ENCODE measurements around the gene MPZL3. TPM values are rescaled to one million over a fixed set of nuclear protein-coding genes. Genes with fewer than 3 reads are reported as not detected.

MPZL3 gene
- polyA plus RNA-seq, 1 of the 3 experiments (the other 2 are of a cell fraction): 0.38 TPM

DNA sequence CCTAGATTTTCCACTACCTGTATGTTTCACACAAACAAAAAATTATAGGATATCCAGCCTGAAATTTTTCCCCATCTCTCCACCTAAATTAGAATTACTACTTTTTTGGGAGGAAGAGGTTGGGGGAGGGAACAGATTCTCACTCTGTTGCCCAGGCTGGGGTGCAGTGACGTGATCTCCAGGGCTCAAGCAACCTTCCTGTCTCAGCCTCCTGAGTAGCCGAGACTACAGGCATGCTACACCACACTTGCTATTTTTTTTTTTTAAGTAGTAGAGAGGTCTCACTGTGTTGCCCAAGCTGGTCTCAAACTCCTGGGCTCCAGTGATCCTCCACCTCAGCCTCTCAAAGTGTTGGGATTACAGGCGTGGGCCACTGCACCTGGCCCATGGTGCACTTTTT lies 36.9 kb downstream of the MPZL3 start:
- CTCF ChIA-PET: interaction anchor here (1.1 to 2.5 kb wide), 3 partner anchors 17 to 69 kb away, joined by 3 to 10 read pairs (median 7); no protein-coding TSS in a partner anchor
- no peaks in the 10 kb centered on the region for H3K4me1 ChIP-seq (ENCODE audit: control insufficient read depth in 1 of 2, insufficient read depth in 2 of 2, low read depth in 1 of 2, low read length in 1 of 2)
- no peaks in the 10 kb centered on the region for H3K9me2 ChIP-seq
- no peaks in the 10 kb centered on the region for H3K9me3 ChIP-seq
- H2AFZ ChIP-seq (ENCODE audit: low read depth): no peak overlapping the region
- no peaks in the 10 kb centered on the region for H4K20me1 ChIP-seq (ENCODE audit: insufficient read depth)
- no peak overlapping the region for H3K9ac ChIP-seq
- H3K79me2 ChIP-seq (ENCODE audit: insufficient read depth): no peaks in the 10 kb centered on the region
- 4% methylated on average over 3 of the region's 3 CpGs for WGBS (ENCODE audit: low lambda C conversion rate)
- POLR2A ChIA-PET: no interaction called here
- H3K4me2 ChIP-seq: no peak overlapping the region
- no peak overlapping the region for H3K4me3 ChIP-seq (ENCODE audit: low read depth in 2 of 2, low read length in 1 of 2)
- H3F3A ChIP-seq (replicated peaks; ENCODE audit: insufficient read depth): no peaks in the 10 kb centered on the region
- H3K27me3 ChIP-seq (ENCODE audit: insufficient read depth): peaks cover 71% of the 10 kb centered on the region
- H3K36me3 ChIP-seq (replicated peaks in 1 of 2; ENCODE audit: control insufficient read depth in 1 of 2, insufficient read depth in 2 of 2, low read length in 1 of 2): no peaks in the 10 kb centered on the region
- no peak overlapping the region for H3K27ac ChIP-seq (ENCODE audit: low read depth in 2 of 2, low read length in 1 of 2)
- DNase-seq: no peak
- TF ChIP-seq, protein P1, sequence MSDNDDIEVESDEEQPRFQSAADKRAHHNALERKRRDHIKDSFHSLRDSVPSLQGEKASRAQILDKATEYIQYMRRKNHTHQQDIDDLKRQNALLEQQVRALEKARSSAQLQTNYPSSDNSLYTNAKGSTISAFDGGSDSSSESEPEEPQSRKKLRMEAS (IDR thresholded peaks at IDR 0.05; ENCODE audit: low read depth): no peak
- TF ChIP-seq TEAD4 (IDR thresholded peaks at IDR 0.05; ENCODE audit: borderline replicate concordance, insufficient read depth): no peak
- TF ChIP-seq SIN3A (IDR thresholded peaks at IDR 0.05; ENCODE audit: borderline replicate concordance, low read depth, low read length): no peak
- TF ChIP-seq MEF2A (IDR thresholded peaks at IDR 0.05; ENCODE audit: borderline replicate concordance, low read depth): no peak
- no peak for TF ChIP-seq TCF12 (IDR thresholded peaks at IDR 0.05)
- TF ChIP-seq TAF1 (IDR thresholded peaks at IDR 0.05; ENCODE audit: borderline replicate concordance, low read depth, low read length): no peak
- TF ChIP-seq GABPA (IDR thresholded peaks at IDR 0.05; ENCODE audit: low read depth): no peak

DNA sequence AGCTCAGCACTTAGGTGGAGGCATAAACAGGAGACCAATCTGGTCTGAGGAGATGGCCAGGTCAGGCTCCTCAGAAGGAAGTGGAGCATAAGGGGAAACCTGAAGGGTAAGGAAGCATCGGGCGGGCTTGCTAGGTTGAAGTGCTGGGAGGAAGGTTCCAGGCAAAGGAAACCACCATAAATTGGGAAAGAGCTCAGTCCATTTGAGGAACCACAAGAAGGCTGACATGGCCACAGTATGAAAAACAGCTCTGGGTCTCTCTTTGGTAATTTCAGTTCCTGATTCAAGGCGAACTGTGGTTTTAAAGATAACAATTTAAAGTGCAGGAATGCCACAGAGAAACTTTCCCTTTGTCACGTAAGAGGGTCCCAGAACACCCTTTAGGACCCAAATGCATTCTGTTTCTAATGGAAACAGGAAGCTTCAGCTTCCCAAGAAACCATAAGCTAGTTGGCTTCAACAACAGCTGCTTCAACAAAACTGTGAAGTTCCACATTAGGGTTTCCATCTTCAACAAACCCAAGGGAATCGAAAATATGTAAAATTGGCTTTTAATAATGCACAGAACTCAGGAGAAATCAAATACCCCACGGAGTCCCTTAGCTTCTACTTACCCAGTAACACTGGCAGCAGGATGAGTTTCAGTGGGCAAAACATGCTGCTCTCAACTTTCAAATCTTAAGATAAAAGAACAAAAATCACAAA lies 37.8 kb downstream of the MPZL3 start:
- WGBS (ENCODE audit: low lambda C conversion rate): 23% methylated on average over 6 of the region's 6 CpGs
- Histone ChIP-seq H3F3A (replicated peaks; ENCODE audit: insufficient read depth) (no peaks in the 10 kb centered on the region), H3K4me1 (ENCODE audit: control insufficient read depth in 1 of 2, insufficient read depth in 2 of 2, low read depth in 1 of 2, low read length in 1 of 2) (no peaks in the 10 kb centered on the region), H4K20me1 (ENCODE audit: insufficient read depth) (no peaks in the 10 kb centered on the region), H3K27me3 (ENCODE audit: insufficient read depth) (peaks cover 72% of the 10 kb centered on the region), H3K9me2 (no peaks in the 10 kb centered on the region), H2AFZ (ENCODE audit: low read depth) (0 out of 2 replicates have a peak overlapping the region, but pooled peaks have one; percentile 43), H3K9ac (no peak overlapping the region), H3K36me3 (replicated peaks in 1 of 2; ENCODE audit: control insufficient read depth in 1 of 2, insufficient read depth in 2 of 2, low read length in 1 of 2) (no peaks in the 10 kb centered on the region), H3K9me3 (no peaks in the 10 kb centered on the region), H3K4me3 (ENCODE audit: low read depth in 2 of 2, low read length in 1 of 2) (no peak overlapping the region), H3K4me2 (no peak overlapping the region), H3K79me2 (ENCODE audit: insufficient read depth) (no peaks in the 10 kb centered on the region), H3K27ac (ENCODE audit: low read depth in 2 of 2, low read length in 1 of 2) (no peak overlapping the region)
- CTCF ChIA-PET: interaction anchor here (0.9 to 2.5 kb wide), 5 partner anchors 16 to 397 kb away, joined by 3 to 10 read pairs (median 3); no protein-coding TSS in a partner anchor
- DNase-seq: no peak
- POLR2A ChIA-PET: no interaction called here
- TF ChIP-seq JUND (IDR thresholded peaks at IDR 0.05) (no peak), RXRA (IDR thresholded peaks at IDR 0.05; ENCODE audit: borderline replicate concordance, low read depth) (no peak), FOXM1 (IDR thresholded peaks at IDR 0.05; ENCODE audit: low read depth) (no peak), EP300 (IDR thresholded peaks at IDR 0.05; ENCODE audit: borderline replicate concordance in 1 of 2, low read depth in 1 of 2, low read length in 1 of 2) (no peak), RFX5 (IDR thresholded peaks at IDR 0.05; ENCODE audit: low read length) (no peak), POLR2AphosphoS5 (IDR thresholded peaks at IDR 0.05; ENCODE audit: low read depth, low read length) (no peak), GABPA (IDR thresholded peaks at IDR 0.05; ENCODE audit: low read depth) (no peak), TCF12 (IDR thresholded peaks at IDR 0.05) (no peak), GATA2 (CRISPR knock-in tag; IDR thresholded peaks at IDR 0.05) (no peak), TAF1 (IDR thresholded peaks at IDR 0.05; ENCODE audit: borderline replicate concordance, low read depth, low read length) (no peak), EZH2phosphoT487 (IDR thresholded peaks at IDR 0.05; ENCODE audit: borderline replicate concordance, low read depth) (no peak), NRF1 (IDR thresholded peaks at IDR 0.05; ENCODE audit: low read depth, low read length) (no peak)
- TF ChIP-seq, protein P2, sequence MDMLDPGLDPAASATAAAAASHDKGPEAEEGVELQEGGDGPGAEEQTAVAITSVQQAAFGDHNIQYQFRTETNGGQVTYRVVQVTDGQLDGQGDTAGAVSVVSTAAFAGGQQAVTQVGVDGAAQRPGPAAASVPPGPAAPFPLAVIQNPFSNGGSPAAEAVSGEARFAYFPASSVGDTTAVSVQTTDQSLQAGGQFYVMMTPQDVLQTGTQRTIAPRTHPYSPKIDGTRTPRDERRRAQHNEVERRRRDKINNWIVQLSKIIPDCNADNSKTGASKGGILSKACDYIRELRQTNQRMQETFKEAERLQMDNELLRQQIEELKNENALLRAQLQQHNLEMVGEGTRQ (IDR thresholded peaks at IDR 0.05; ENCODE audit: borderline replicate concordance, low read depth, low read length): no peak
- TF ChIP-seq, protein P3, sequence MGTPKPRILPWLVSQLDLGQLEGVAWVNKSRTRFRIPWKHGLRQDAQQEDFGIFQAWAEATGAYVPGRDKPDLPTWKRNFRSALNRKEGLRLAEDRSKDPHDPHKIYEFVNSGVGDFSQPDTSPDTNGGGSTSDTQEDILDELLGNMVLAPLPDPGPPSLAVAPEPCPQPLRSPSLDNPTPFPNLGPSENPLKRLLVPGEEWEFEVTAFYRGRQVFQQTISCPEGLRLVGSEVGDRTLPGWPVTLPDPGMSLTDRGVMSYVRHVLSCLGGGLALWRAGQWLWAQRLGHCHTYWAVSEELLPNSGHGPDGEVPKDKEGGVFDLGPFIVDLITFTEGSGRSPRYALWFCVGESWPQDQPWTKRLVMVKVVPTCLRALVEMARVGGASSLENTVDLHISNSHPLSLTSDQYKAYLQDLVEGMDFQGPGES (IDR thresholded peaks at IDR 0.05; ENCODE audit: low read depth, low read length): no peak
- TF ChIP-seq, protein P4, sequence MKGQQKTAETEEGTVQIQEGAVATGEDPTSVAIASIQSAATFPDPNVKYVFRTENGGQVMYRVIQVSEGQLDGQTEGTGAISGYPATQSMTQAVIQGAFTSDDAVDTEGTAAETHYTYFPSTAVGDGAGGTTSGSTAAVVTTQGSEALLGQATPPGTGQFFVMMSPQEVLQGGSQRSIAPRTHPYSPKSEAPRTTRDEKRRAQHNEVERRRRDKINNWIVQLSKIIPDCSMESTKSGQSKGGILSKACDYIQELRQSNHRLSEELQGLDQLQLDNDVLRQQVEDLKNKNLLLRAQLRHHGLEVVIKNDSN (IDR thresholded peaks at IDR 0.05; ENCODE audit: borderline replicate concordance, low read depth): no peak
- TF ChIP-seq, protein P5, sequence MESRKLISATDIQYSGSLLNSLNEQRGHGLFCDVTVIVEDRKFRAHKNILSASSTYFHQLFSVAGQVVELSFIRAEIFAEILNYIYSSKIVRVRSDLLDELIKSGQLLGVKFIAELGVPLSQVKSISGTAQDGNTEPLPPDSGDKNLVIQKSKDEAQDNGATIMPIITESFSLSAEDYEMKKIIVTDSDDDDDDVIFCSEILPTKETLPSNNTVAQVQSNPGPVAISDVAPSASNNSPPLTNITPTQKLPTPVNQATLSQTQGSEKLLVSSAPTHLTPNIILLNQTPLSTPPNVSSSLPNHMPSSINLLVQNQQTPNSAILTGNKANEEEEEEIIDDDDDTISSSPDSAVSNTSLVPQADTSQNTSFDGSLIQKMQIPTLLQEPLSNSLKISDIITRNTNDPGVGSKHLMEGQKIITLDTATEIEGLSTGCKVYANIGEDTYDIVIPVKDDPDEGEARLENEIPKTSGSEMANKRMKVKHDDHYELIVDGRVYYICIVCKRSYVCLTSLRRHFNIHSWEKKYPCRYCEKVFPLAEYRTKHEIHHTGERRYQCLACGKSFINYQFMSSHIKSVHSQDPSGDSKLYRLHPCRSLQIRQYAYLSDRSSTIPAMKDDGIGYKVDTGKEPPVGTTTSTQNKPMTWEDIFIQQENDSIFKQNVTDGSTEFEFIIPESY (IDR thresholded peaks at IDR 0.05; ENCODE audit: borderline replicate concordance, low read depth): no peak

Data from SK-N-SH (cell line).